ENCODE measurements around the gene GRIK2. TPM values are rescaled to one million over a fixed set of nuclear protein-coding genes. Genes with fewer than 3 reads are reported as not detected.

GRIK2 gene
- total RNA-seq, 3 donors from 2014 or later: 1.1 to 3.7 TPM; not detected in 1

- Histone ChIP-seq H3K4me1 (no peaks in the 10 kb centered on the region), H3K36me3 (no peaks in the 10 kb centered on the region), H3K27me3 (no peaks in the 10 kb centered on the region), H3K9me3 (no peaks in the 10 kb centered on the region), H3K4me3 (no peak overlapping the region), H3K27ac (no peak overlapping the region)
- no peak for DNase-seq (ENCODE audit: low spot score in 2 of 2)
- TF ChIP-seq CTCF (IDR thresholded peaks at IDR 0.05) (no peak), POLR2AphosphoS5 (IDR thresholded peaks at IDR 0.05) (no peak), POLR2A (IDR thresholded peaks at IDR 0.05) (no peak)
- intact Hi-C loops (cut with DNase I; ENCODE audit: low total_unique reads): no loop called here
Measured at GRCh38 chr6:101544286-101544685, 150.8 kb downstream of the GRIK2 start.

GRCh38 chr6:101545191-101545590 is 151.7 kb downstream of the GRIK2 start:
- TF ChIP-seq POLR2A (IDR thresholded peaks at IDR 0.05): no peak
- TF ChIP-seq CTCF (IDR thresholded peaks at IDR 0.05): no peak
- no peak for TF ChIP-seq POLR2AphosphoS5 (IDR thresholded peaks at IDR 0.05)
- Histone ChIP-seq H3K4me3 (no peak overlapping the region), H3K27ac (no peak overlapping the region), H3K9me3 (no peaks in the 10 kb centered on the region), H3K27me3 (no peaks in the 10 kb centered on the region), H3K36me3 (no peaks in the 10 kb centered on the region), H3K4me1 (no peaks in the 10 kb centered on the region)
- no peak for DNase-seq (ENCODE audit: low spot score in 2 of 2)
- intact Hi-C loops (cut with DNase I; ENCODE audit: low total_unique reads): no loop called here

GRCh38 chr6:101550451-101550850 is 156.9 kb downstream of the GRIK2 start:
- Histone ChIP-seq H3K27ac (no peak overlapping the region), H3K36me3 (no peaks in the 10 kb centered on the region), H3K9me3 (no peaks in the 10 kb centered on the region), H3K4me3 (no peak overlapping the region), H3K27me3 (no peaks in the 10 kb centered on the region), H3K4me1 (no peaks in the 10 kb centered on the region)
- intact Hi-C loops (cut with DNase I; ENCODE audit: low total_unique reads): no loop called here
- no peak for DNase-seq (ENCODE audit: low spot score in 2 of 2)
- TF ChIP-seq POLR2A (IDR thresholded peaks at IDR 0.05) (no peak), CTCF (IDR thresholded peaks at IDR 0.05) (no peak), POLR2AphosphoS5 (IDR thresholded peaks at IDR 0.05) (no peak)

- Histone ChIP-seq H3K27me3 (no peaks in the 10 kb centered on the region), H3K4me3 (no peak overlapping the region), H3K36me3 (no peaks in the 10 kb centered on the region), H3K4me1 (no peaks in the 10 kb centered on the region), H3K9me3 (no peaks in the 10 kb centered on the region), H3K27ac (no peak overlapping the region)
- intact Hi-C loops (cut with DNase I; ENCODE audit: low total_unique reads): no loop called here
- no peak for DNase-seq (ENCODE audit: low spot score in 2 of 2)
- no peak for TF ChIP-seq CTCF (IDR thresholded peaks at IDR 0.05)
- no peak for TF ChIP-seq POLR2A (IDR thresholded peaks at IDR 0.05)
- no peak for TF ChIP-seq POLR2AphosphoS5 (IDR thresholded peaks at IDR 0.05)
Measured at GRCh38 chr6:101554231-101554630, 160.7 kb downstream of the GRIK2 start.

GRCh38 chr6:101558712-101559111 is 165.2 kb downstream of the GRIK2 start:
- Histone ChIP-seq H3K27ac (no peak overlapping the region), H3K9me3 (no peaks in the 10 kb centered on the region), H3K36me3 (no peaks in the 10 kb centered on the region), H3K27me3 (no peaks in the 10 kb centered on the region), H3K4me1 (no peaks in the 10 kb centered on the region), H3K4me3 (no peak overlapping the region)
- no peak for TF ChIP-seq CTCF (IDR thresholded peaks at IDR 0.05)
- no peak for TF ChIP-seq POLR2AphosphoS5 (IDR thresholded peaks at IDR 0.05)
- TF ChIP-seq POLR2A (IDR thresholded peaks at IDR 0.05): no peak
- no peak for DNase-seq (ENCODE audit: low spot score in 2 of 2)
- intact Hi-C loops (cut with DNase I; ENCODE audit: low total_unique reads): no loop called here
